SK-N-SH (cell line): ENCODE measurements around the gene ARHGEF4.

Source experiments
- EZH2phosphoT487 ChIP-seq: fragments of 200-600 bp; sonication (generic); IDR thresholded peaks from 2 replicates; pipeline ENCODE4 v1.6.1; 2017; ENCODE audit warnings: low read depth, mixed run types, mild to moderate bottlenecking, antibody characterized with exemption, moderate library complexity, borderline replicate concordance
- FOSL2 ChIP-seq: IDR thresholded peaks from 2 replicates; pipeline ENCODE4 v1.4.0; 2012; ENCODE audit warnings: low read depth, mild to moderate bottlenecking, moderate library complexity, borderline replicate concordance
- GABPA ChIP-seq: IDR thresholded peaks from 2 replicates; pipeline ENCODE4 v1.4.0; 2012; ENCODE audit warnings: low read depth, mild to moderate bottlenecking
- POLR2AphosphoS5 ChIP-seq: IDR thresholded peaks from 2 replicates; pipeline ENCODE4 v1.6.1; 2012; ENCODE audit warnings: low read depth, low read length
- RCOR1 ChIP-seq: fragments of 150-350 bp; IDR thresholded peaks from 2 replicates; pipeline ENCODE4 v1.6.1; 2017; ENCODE audit warnings: antibody characterized with exemption, low read length
- TAF1 ChIP-seq: IDR thresholded peaks from 2 replicates; pipeline ENCODE4 v1.6.1; 2012; ENCODE audit warnings: low read depth, mild to moderate bottlenecking, low read length, moderate library complexity, borderline replicate concordance
- TF ChIP-seq, protein P1 (sequence below): fragments of 150-350 bp; IDR thresholded peaks from 2 replicates; pipeline ENCODE4 v1.6.1; 2017; ENCODE audit warnings: antibody characterized with exemption, low read length, low read depth, borderline replicate concordance
- TF ChIP-seq, protein P2 (sequence below): fragments of 200-600 bp; sonication (generic); IDR thresholded peaks from 2 replicates; pipeline ENCODE4 v1.6.1; 2017; ENCODE audit warnings: antibody characterized with exemption, mild to moderate bottlenecking, moderate library complexity
- TF ChIP-seq, protein P3 (sequence below): IDR thresholded peaks from 2 replicates; pipeline ENCODE4 v1.4.0; 2012; ENCODE audit warnings: low read depth

DNA sequence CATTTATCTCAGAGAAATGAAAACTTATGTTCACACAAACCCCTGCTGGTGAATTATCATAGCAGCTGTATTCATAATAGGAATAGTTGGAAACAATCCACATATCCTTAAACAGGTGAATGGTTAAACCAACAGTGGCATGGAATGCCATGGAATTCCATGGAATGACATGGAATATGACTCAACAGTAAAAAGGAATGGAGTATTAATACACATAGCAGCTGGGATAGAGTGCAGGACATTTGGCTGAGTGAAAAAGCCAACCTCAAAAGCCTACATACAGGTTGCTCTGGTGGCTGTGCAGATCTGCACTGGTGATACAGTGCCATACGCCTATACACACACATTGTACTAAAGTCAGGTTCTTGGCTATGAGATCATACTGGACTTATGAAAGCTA, 187.0 kb downstream of the ARHGEF4 start:
- TF ChIP-seq RCOR1: no peak
- TF ChIP-seq EZH2phosphoT487: no peak
- TF ChIP-seq, protein P1, sequence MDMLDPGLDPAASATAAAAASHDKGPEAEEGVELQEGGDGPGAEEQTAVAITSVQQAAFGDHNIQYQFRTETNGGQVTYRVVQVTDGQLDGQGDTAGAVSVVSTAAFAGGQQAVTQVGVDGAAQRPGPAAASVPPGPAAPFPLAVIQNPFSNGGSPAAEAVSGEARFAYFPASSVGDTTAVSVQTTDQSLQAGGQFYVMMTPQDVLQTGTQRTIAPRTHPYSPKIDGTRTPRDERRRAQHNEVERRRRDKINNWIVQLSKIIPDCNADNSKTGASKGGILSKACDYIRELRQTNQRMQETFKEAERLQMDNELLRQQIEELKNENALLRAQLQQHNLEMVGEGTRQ: no peak
- no peak for TF ChIP-seq POLR2AphosphoS5
- TF ChIP-seq, protein P2, sequence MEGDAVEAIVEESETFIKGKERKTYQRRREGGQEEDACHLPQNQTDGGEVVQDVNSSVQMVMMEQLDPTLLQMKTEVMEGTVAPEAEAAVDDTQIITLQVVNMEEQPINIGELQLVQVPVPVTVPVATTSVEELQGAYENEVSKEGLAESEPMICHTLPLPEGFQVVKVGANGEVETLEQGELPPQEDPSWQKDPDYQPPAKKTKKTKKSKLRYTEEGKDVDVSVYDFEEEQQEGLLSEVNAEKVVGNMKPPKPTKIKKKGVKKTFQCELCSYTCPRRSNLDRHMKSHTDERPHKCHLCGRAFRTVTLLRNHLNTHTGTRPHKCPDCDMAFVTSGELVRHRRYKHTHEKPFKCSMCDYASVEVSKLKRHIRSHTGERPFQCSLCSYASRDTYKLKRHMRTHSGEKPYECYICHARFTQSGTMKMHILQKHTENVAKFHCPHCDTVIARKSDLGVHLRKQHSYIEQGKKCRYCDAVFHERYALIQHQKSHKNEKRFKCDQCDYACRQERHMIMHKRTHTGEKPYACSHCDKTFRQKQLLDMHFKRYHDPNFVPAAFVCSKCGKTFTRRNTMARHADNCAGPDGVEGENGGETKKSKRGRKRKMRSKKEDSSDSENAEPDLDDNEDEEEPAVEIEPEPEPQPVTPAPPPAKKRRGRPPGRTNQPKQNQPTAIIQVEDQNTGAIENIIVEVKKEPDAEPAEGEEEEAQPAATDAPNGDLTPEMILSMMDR: no peak
- TF ChIP-seq, protein P3, sequence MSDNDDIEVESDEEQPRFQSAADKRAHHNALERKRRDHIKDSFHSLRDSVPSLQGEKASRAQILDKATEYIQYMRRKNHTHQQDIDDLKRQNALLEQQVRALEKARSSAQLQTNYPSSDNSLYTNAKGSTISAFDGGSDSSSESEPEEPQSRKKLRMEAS: no peak
- TF ChIP-seq TAF1: no peak
- TF ChIP-seq FOSL2: no peak
- TF ChIP-seq GABPA: no peak
